CD4-positive, alpha-beta memory T cell (primary cell): ENCODE results near the gene STAG1. TPM values are rescaled to one million over a fixed set of nuclear protein-coding genes. Genes with fewer than 3 reads are reported as not detected.

Experiments used
- CTCF ChIA-PET: fragments of 350-600 bp; sonication (Branson Sonifier 250); formaldehyde crosslinking; loops from one replicate; lab custom pipeline; 2021; ENCODE audit warnings: inconsistent platforms; ENCODE audit not compliant: partially characterized antibody; lab: Charles Lee
- POLR2A ChIA-PET: fragments of 350-600 bp; sonication (Branson Sonifier 250); formaldehyde crosslinking; loops from one replicate; lab custom pipeline; 2021; ENCODE audit not compliant: partially characterized antibody; lab: Charles Lee
- DNase-seq, 5 donors: peaks; one replicate each; pipeline versions ENCODE4 v3.0.0 to v3.0.0-alpha.2; 2020 to 2022; ENCODE audit warnings: mixed read lengths in 1 of 5
- H3K27ac ChIP-seq: one replicate; pipeline ENCODE4 v1.7.0; 2013; ENCODE audit warnings: low read depth, low read length
- H3K27me3 ChIP-seq: 2 replicates; pipeline ENCODE4 v1.7.0; 2013; ENCODE audit warnings: mild to moderate bottlenecking, low read length, moderate library complexity; ENCODE audit not compliant: insufficient read depth
- H3K36me3 ChIP-seq: 2 replicates; pipeline ENCODE4 v1.7.0; 2013; ENCODE audit warnings: mild to moderate bottlenecking, low read length, moderate library complexity; ENCODE audit not compliant: insufficient read depth
- H3K4me1 ChIP-seq: 2 replicates; pipeline ENCODE4 v1.7.0; 2013; ENCODE audit warnings: mild to moderate bottlenecking, low read length, moderate library complexity; ENCODE audit not compliant: insufficient read depth
- H3K4me3 ChIP-seq, 2 donors: one replicate each; pipeline ENCODE4 v1.7.0; 2013; ENCODE audit warnings: low read length in 2 of 2, mild to moderate bottlenecking in 1 of 2
- H3K9me3 ChIP-seq, 2 donors: one replicate each; pipeline ENCODE4 v1.7.0; 2013; ENCODE audit warnings: low read length in 2 of 2, control low read depth in 1 of 2; ENCODE audit not compliant: control insufficient read depth in 1 of 2
- H3K27ac Mint-ChIP-seq, 7 donors: one replicate each; pipeline ENCODE4 v1.8.0; 2020 to 2021; ENCODE audit warnings: mixed read lengths in 7 of 7, mild to moderate bottlenecking in 6 of 7, inconsistent platforms in 3 of 7, moderate library complexity in 3 of 7
- H3K27me3 Mint-ChIP-seq, 2 donors: one replicate each; pipeline ENCODE4 v1.8.0; 2020 to 2021; ENCODE audit warnings: mixed read lengths in 2 of 2
- H3K36me3 Mint-ChIP-seq, 2 donors: one replicate each; pipeline ENCODE4 v1.8.0; 2020 to 2021; ENCODE audit warnings: mixed read lengths in 2 of 2, inconsistent platforms in 1 of 2, mild to moderate bottlenecking in 1 of 2
- H3K4me1 Mint-ChIP-seq, 4 donors: one replicate each; pipeline ENCODE4 v1.8.0; 2020 to 2021; ENCODE audit warnings: mixed read lengths in 4 of 4, mild to moderate bottlenecking in 1 of 4
- H3K4me3 Mint-ChIP-seq, 8 donors: one replicate each; pipeline ENCODE4 v1.8.0; 2020 to 2021; ENCODE audit warnings: mixed read lengths in 8 of 8, mild to moderate bottlenecking in 7 of 8, moderate library complexity in 6 of 8, inconsistent platforms in 3 of 8
- H3K9me3 Mint-ChIP-seq, 8 donors: one replicate each; pipeline ENCODE4 v1.8.0; 2020 to 2021; ENCODE audit warnings: mixed read lengths in 8 of 8, mild to moderate bottlenecking in 5 of 8, inconsistent platforms in 3 of 8, moderate library complexity in 1 of 8
- intact Hi-C: fragments of 100-400 bp; cut with micrococcal nuclease; formaldehyde crosslinking; loops from one replicate; pipeline ENCODE4 v1.15.1; 2023
- polyA plus RNA-seq, 2 donors: library from polyadenylated mRNA; unstranded; fragments of 300-500 nt; fragmentation: Illumina TruSeq; gene quantifications; one replicate each; pipeline ENCODE4 v1.2.3, GENCODE V29; 2021
- total RNA-seq, 2 experiments: library from RNA; stranded (reverse); gene quantifications; one replicate each; pipeline ENCODE4 v1.2.3, GENCODE V29; 2021

The STAG1 gene
- total and polyA plus RNA-seq, 4 experiments from 2014 or later = 17.6 to 56.1 (median 37.1) TPM

- H3K27ac Mint-ChIP-seq = no peak overlapping the region
- Histone ChIP-seq H3K36me3 (no peaks in the 10 kb centered on the region), H3K9me3 (no peaks in the 10 kb centered on the region), H3K27me3 (no peaks in the 10 kb centered on the region), H3K4me3 (no peak overlapping the region), H3K4me1 (no peaks in the 10 kb centered on the region), H3K27ac (no peak overlapping the region)
- no peaks in the 10 kb centered on the region for H3K27me3 Mint-ChIP-seq
- no peak for DNase-seq
- peaks cover 33 to 36% of the 10 kb centered on the region in 2 donors for H3K36me3 Mint-ChIP-seq
- H3K4me1 Mint-ChIP-seq = no peaks in the 10 kb centered on the region
- no peak overlapping the region for H3K4me3 Mint-ChIP-seq
- H3K9me3 Mint-ChIP-seq = peaks cover 0 to 2% (median 0%) of the 10 kb centered on the region in 8 donors
- CTCF ChIA-PET = no interaction called here
- intact Hi-C loops = no loop called here
- POLR2A ChIA-PET = no interaction called here
Measured at GRCh38 chr3:136311261-136311660, 440.9 kb downstream of the STAG1 start.

- intact Hi-C loops = no loop called here
- peak in 2 of 5 donors; percentile 5 to 22 for DNase-seq
- Histone ChIP-seq H3K4me1 (no peaks in the 10 kb centered on the region), H3K27ac (no peak overlapping the region), H3K4me3 (no peak overlapping the region), H3K27me3 (no peaks in the 10 kb centered on the region), H3K36me3 (peaks cover 8% of the 10 kb centered on the region), H3K9me3 (no peaks in the 10 kb centered on the region)
- Mint-ChIP-seq H3K27me3 (no peaks in the 10 kb centered on the region), H3K36me3 (peaks cover 27 to 29% of the 10 kb centered on the region in 2 donors), H3K27ac (no peak overlapping the region), H3K4me3 (no peak overlapping the region), H3K9me3 (peaks cover 0 to 2% (median 0%) of the 10 kb centered on the region in 8 donors), H3K4me1 (no peaks in the 10 kb centered on the region)
- CTCF ChIA-PET = interaction anchor here (0.9 to 1.7 kb wide), 3 partner anchors 229 to 708 kb away, joined by 5 to 9 read pairs (median 6); partner anchors contain the start of gene STAG1
- POLR2A ChIA-PET = interaction anchor here (0.6 to 0.9 kb wide), 2 partner anchors 11 to 446 kb away, joined by 3 to 4 read pairs; partner anchors contain the start of gene STAG1
Measured at GRCh38 chr3:136305879-136306278, 446.3 kb downstream of the STAG1 start.

- Mint-ChIP-seq H3K36me3 (peaks cover 46 to 50% of the 10 kb centered on the region in 2 donors), H3K9me3 (no peaks in the 10 kb centered on the region), H3K27me3 (no peaks in the 10 kb centered on the region), H3K4me1 (no peaks in the 10 kb centered on the region), H3K4me3 (no peak overlapping the region), H3K27ac (no peak overlapping the region)
- ChIA-PET POLR2A (no interaction called here), CTCF (no interaction called here)
- intact Hi-C loops = no loop called here
- H3K4me1 ChIP-seq = no peaks in the 10 kb centered on the region
- no peak for DNase-seq
- no peak overlapping the region for H3K4me3 ChIP-seq
- no peak overlapping the region for H3K27ac ChIP-seq
- H3K27me3 ChIP-seq = no peaks in the 10 kb centered on the region
- no peaks in the 10 kb centered on the region for H3K9me3 ChIP-seq
- H3K36me3 ChIP-seq = peaks cover 12% of the 10 kb centered on the region
Measured at GRCh38 chr3:136300444-136300843, 451.7 kb downstream of the STAG1 start.

GRCh38 chr3:136297826-136298225 lies 454.4 kb downstream of the STAG1 start:
- Histone ChIP-seq H3K4me1 (no peaks in the 10 kb centered on the region), H3K36me3 (peaks cover 12% of the 10 kb centered on the region), H3K27me3 (no peaks in the 10 kb centered on the region), H3K9me3 (no peaks in the 10 kb centered on the region), H3K27ac (no peak overlapping the region), H3K4me3 (no peak overlapping the region)
- Mint-ChIP-seq H3K4me1 (no peaks in the 10 kb centered on the region), H3K9me3 (no peaks in the 10 kb centered on the region), H3K27me3 (no peaks in the 10 kb centered on the region), H3K36me3 (peaks cover 59 to 69% of the 10 kb centered on the region in 2 donors), H3K27ac (peak overlapping the region in 1 of 7 donors; percentile 26), H3K4me3 (no peak overlapping the region)
- DNase-seq = no peak
- ChIA-PET POLR2A (no interaction called here), CTCF (no interaction called here)
- intact Hi-C loops = no loop called here

GRCh38 chr3:136296960-136297359 lies 455.2 kb downstream of the STAG1 start:
- Histone ChIP-seq H3K4me1 (no peaks in the 10 kb centered on the region), H3K27me3 (no peaks in the 10 kb centered on the region), H3K27ac (no peak overlapping the region), H3K4me3 (no peak overlapping the region), H3K9me3 (no peaks in the 10 kb centered on the region), H3K36me3 (peaks cover 12% of the 10 kb centered on the region)
- Mint-ChIP-seq H3K27me3 (no peaks in the 10 kb centered on the region), H3K9me3 (no peaks in the 10 kb centered on the region), H3K4me3 (no peak overlapping the region), H3K36me3 (peaks cover 63 to 74% of the 10 kb centered on the region in 2 donors), H3K27ac (no peak overlapping the region), H3K4me1 (peaks cover 0 to 1% (median 0%) of the 10 kb centered on the region in 4 donors)
- CTCF ChIA-PET = no interaction called here
- POLR2A ChIA-PET = interaction anchor here (0.6 kb wide), 1 partner anchor 12 kb away, joined by 3 read pairs; no protein-coding TSS in a partner anchor
- intact Hi-C loops = no loop called here
- no peak for DNase-seq

GRCh38 chr3:136294176-136294575 lies 458.0 kb downstream of the STAG1 start:
- Mint-ChIP-seq H3K36me3 (peaks cover 64 to 65% of the 10 kb centered on the region in 2 donors), H3K27ac (no peak overlapping the region), H3K4me1 (peaks cover 0 to 3% (median 0%) of the 10 kb centered on the region in 4 donors), H3K9me3 (no peaks in the 10 kb centered on the region), H3K27me3 (no peaks in the 10 kb centered on the region), H3K4me3 (no peak overlapping the region)
- ChIA-PET CTCF (no interaction called here), POLR2A (no interaction called here)
- DNase-seq = no peak
- Histone ChIP-seq H3K4me1 (no peaks in the 10 kb centered on the region), H3K4me3 (no peak overlapping the region), H3K27ac (no peak overlapping the region), H3K36me3 (peaks cover 4% of the 10 kb centered on the region), H3K9me3 (no peaks in the 10 kb centered on the region), H3K27me3 (no peaks in the 10 kb centered on the region)
- intact Hi-C loops = no loop called here

- Mint-ChIP-seq H3K27me3 (no peaks in the 10 kb centered on the region), H3K9me3 (no peaks in the 10 kb centered on the region), H3K36me3 (peaks cover 60 to 61% of the 10 kb centered on the region in 2 donors), H3K4me3 (no peak overlapping the region), H3K4me1 (peaks cover 0 to 6% (median 0%) of the 10 kb centered on the region in 4 donors), H3K27ac (peak overlapping the region in 1 of 7 donors; percentile 23)
- no peak overlapping the region for H3K27ac ChIP-seq
- H3K4me1 ChIP-seq = no peaks in the 10 kb centered on the region
- no peaks in the 10 kb centered on the region for H3K9me3 ChIP-seq
- no peak overlapping the region for H3K4me3 ChIP-seq
- no peaks in the 10 kb centered on the region for H3K27me3 ChIP-seq
- ChIA-PET POLR2A (no interaction called here), CTCF (no interaction called here)
- H3K36me3 ChIP-seq = no peaks in the 10 kb centered on the region
- DNase-seq = no peak
- intact Hi-C loops = no loop called here
Measured at GRCh38 chr3:136293279-136293678, 458.9 kb downstream of the STAG1 start.
